Ectodermal cell (in vitro differentiated cells): Measurements from ENCODE around the gene NTM.

Experiments used
- H3K27ac ChIP-seq: 2 replicates; pipeline ENCODE4 v1.7.0; 2013; ENCODE audit warnings: mild to moderate bottlenecking, low read depth, low read length; ENCODE audit not compliant: insufficient read depth, poor library complexity, severe bottlenecking
- H3K27me3 ChIP-seq: 2 replicates; pipeline ENCODE4 v1.7.0; 2013; ENCODE audit warnings: mild to moderate bottlenecking, low read length; ENCODE audit not compliant: insufficient read depth, control insufficient read depth, poor library complexity, severe bottlenecking
- H3K36me3 ChIP-seq: one replicate; pipeline ENCODE4 v1.7.0; 2013; ENCODE audit warnings: low read length; ENCODE audit not compliant: control insufficient read depth, insufficient read depth
- H3K4me1 ChIP-seq: one replicate; pipeline ENCODE4 v1.7.0; 2013; ENCODE audit warnings: low read length; ENCODE audit not compliant: control insufficient read depth, insufficient read depth
- H3K4me3 ChIP-seq: 2 replicates; pipeline ENCODE4 v1.7.0; 2013; ENCODE audit warnings: low read depth, low read length, control low read depth; ENCODE audit not compliant: insufficient read depth
- H3K9me3 ChIP-seq: 2 replicates; pipeline ENCODE4 v1.7.0; 2013; ENCODE audit warnings: mild to moderate bottlenecking, low read length, moderate library complexity; ENCODE audit not compliant: control insufficient read depth
- WGBS, 2 experiments: methylation state at CpG; one replicate each; pipeline ENCODE4 v1.1.7; 2013; ENCODE audit warnings: missing lambda C conversion rate in 2 of 2; 5-methylcytosine and 5-hydroxymethylcytosine counted together

NTM gene

GRCh38 chr11:131685206-131685605 is 314.8 kb downstream of the NTM start:
- Histone ChIP-seq H3K36me3 (no peaks in the 10 kb centered on the region), H3K9me3 (no peaks in the 10 kb centered on the region), H3K4me1 (peaks cover 5% of the 10 kb centered on the region), H3K27ac (no peak overlapping the region), H3K27me3 (no peaks in the 10 kb centered on the region), H3K4me3 (no peak overlapping the region)
- WGBS, 2 experiments = 81 to 83% methylated on average over 6 of the region's 6 CpGs

GRCh38 chr11:131685906-131686305 is 315.5 kb downstream of the NTM start:
- H3K27ac ChIP-seq = no peak overlapping the region
- H3K4me3 ChIP-seq = no peak overlapping the region
- peaks cover 5% of the 10 kb centered on the region for H3K4me1 ChIP-seq
- 91 to 93% methylated on average over 3 of the region's 3 CpGs for WGBS, 2 experiments
- H3K36me3 ChIP-seq = no peaks in the 10 kb centered on the region
- no peaks in the 10 kb centered on the region for H3K27me3 ChIP-seq
- H3K9me3 ChIP-seq = no peaks in the 10 kb centered on the region

- no peaks in the 10 kb centered on the region for H3K9me3 ChIP-seq
- WGBS, 2 experiments = 92% methylated on average over 9 of the region's 9 CpGs
- H3K4me1 ChIP-seq = peaks cover 5% of the 10 kb centered on the region
- peaks cover 8% of the 10 kb centered on the region for H3K27me3 ChIP-seq
- H3K36me3 ChIP-seq = no peaks in the 10 kb centered on the region
- no peak overlapping the region for H3K4me3 ChIP-seq
- no peak overlapping the region for H3K27ac ChIP-seq
Observed at GRCh38 chr11:131686836-131687235, 316.4 kb downstream of the NTM start.

GRCh38 chr11:131687291-131688047 is 317.1 kb downstream of the NTM start:
- Histone ChIP-seq H3K27ac (no peak overlapping the region), H3K36me3 (no peaks in the 10 kb centered on the region), H3K4me1 (peaks cover 5% of the 10 kb centered on the region), H3K9me3 (no peaks in the 10 kb centered on the region), H3K27me3 (peaks cover 14% of the 10 kb centered on the region), H3K4me3 (no peak overlapping the region)
- 88 to 91% methylated on average over 30 of the region's 30 CpGs for WGBS, 2 experiments

GRCh38 chr11:131688048-131688693 is 317.8 kb downstream of the NTM start:
- peaks cover 5% of the 10 kb centered on the region for H3K4me1 ChIP-seq
- no peaks in the 10 kb centered on the region for H3K36me3 ChIP-seq
- 22 to 23% methylated on average over 34 of the region's 34 CpGs for WGBS, 2 experiments
- H3K27me3 ChIP-seq = peaks cover 21% of the 10 kb centered on the region
- H3K4me3 ChIP-seq = no peak overlapping the region
- no peaks in the 10 kb centered on the region for H3K9me3 ChIP-seq
- no peak overlapping the region for H3K27ac ChIP-seq

- no peak overlapping the region for H3K4me3 ChIP-seq
- peaks cover 32% of the 10 kb centered on the region for H3K27me3 ChIP-seq
- no peaks in the 10 kb centered on the region for H3K9me3 ChIP-seq
- no peak overlapping the region for H3K27ac ChIP-seq
- H3K36me3 ChIP-seq = no peaks in the 10 kb centered on the region
- 77 to 82% methylated on average over 10 of the region's 10 CpGs for WGBS, 2 experiments
- H3K4me1 ChIP-seq = peaks cover 5% of the 10 kb centered on the region
Observed at GRCh38 chr11:131689049-131689925, 318.9 kb downstream of the NTM start.

GRCh38 chr11:131690362-131690761 is 319.9 kb downstream of the NTM start:
- H3K27ac ChIP-seq = no peak overlapping the region
- peaks cover 40% of the 10 kb centered on the region for H3K27me3 ChIP-seq
- peaks cover 5% of the 10 kb centered on the region for H3K4me1 ChIP-seq
- H3K4me3 ChIP-seq = no peak overlapping the region
- no peaks in the 10 kb centered on the region for H3K9me3 ChIP-seq
- WGBS, 2 experiments = 95% methylated on average over 23 of the region's 23 CpGs
- H3K36me3 ChIP-seq = no peaks in the 10 kb centered on the region

- peaks cover 45% of the 10 kb centered on the region for H3K27me3 ChIP-seq
- H3K27ac ChIP-seq = no peak overlapping the region
- H3K4me3 ChIP-seq = no peak overlapping the region
- H3K4me1 ChIP-seq = peaks cover 5% of the 10 kb centered on the region
- no peaks in the 10 kb centered on the region for H3K9me3 ChIP-seq
- no peaks in the 10 kb centered on the region for H3K36me3 ChIP-seq
- 96 to 97% methylated on average over 18 of the region's 18 CpGs for WGBS, 2 experiments
Observed at GRCh38 chr11:131690776-131691175, 320.4 kb downstream of the NTM start.

- 54 to 55% methylated on average over 65 of the region's 65 CpGs for WGBS, 2 experiments
- Histone ChIP-seq H3K36me3 (no peaks in the 10 kb centered on the region), H3K4me1 (peaks cover 5% of the 10 kb centered on the region)
Observed at GRCh38 chr11:131691181-131692041, 321.0 kb downstream of the NTM start.

More at GRCh38 chr11:131691181-131692041, 321.0 kb downstream of the NTM start:
- no peak overlapping the region for H3K4me3 ChIP-seq
- H3K27me3 ChIP-seq = peaks cover 45% of the 10 kb centered on the region
- no peak overlapping the region for H3K27ac ChIP-seq
- H3K9me3 ChIP-seq = no peaks in the 10 kb centered on the region
